Memory B cell (primary cell): ENCODE measurements around the gene GPRC5D.

Experiments used
- ATAC-seq: fragments of 150-1000 bp; cut with Tn5 transposase; 2 replicates; pipeline ENCODE4 v1.10.0; 2021; ENCODE audit warnings: low read depth, mild to moderate bottlenecking, moderate library complexity
- DNase-seq, 2 donors: peaks; one replicate each; pipeline ENCODE4 v3.0.0; 2022; ENCODE audit warnings: low spot score in 2 of 2
- H3K27ac Mint-ChIP-seq: one replicate; pipeline ENCODE4 v1.8.0; 2022; ENCODE audit warnings: mild to moderate bottlenecking, moderate library complexity, mixed read lengths
- H3K27me3 Mint-ChIP-seq: one replicate; pipeline ENCODE4 v1.8.0; 2022; ENCODE audit warnings: mixed read lengths
- H3K36me3 Mint-ChIP-seq: one replicate; pipeline ENCODE4 v1.8.0; 2022; ENCODE audit warnings: mild to moderate bottlenecking, mixed read lengths
- H3K4me1 Mint-ChIP-seq: one replicate; pipeline ENCODE4 v1.8.0; 2022; ENCODE audit warnings: mixed read lengths
- H3K4me3 Mint-ChIP-seq: one replicate; pipeline ENCODE4 v1.8.0; 2022; ENCODE audit warnings: mild to moderate bottlenecking, moderate library complexity, mixed read lengths
- H3K9me3 Mint-ChIP-seq: one replicate; pipeline ENCODE4 v1.8.0; 2022; ENCODE audit warnings: mixed read lengths

Gene GPRC5D

GRCh38 chr12:12938541-12938940 is 13.4 kb downstream of the GPRC5D start:
- H3K27ac Mint-ChIP-seq, result no peak overlapping the region
- H3K4me1 Mint-ChIP-seq, result no peaks in the 10 kb centered on the region

GRCh38 chr12:12936983-12937491 is 14.9 kb downstream of the GPRC5D start:
- ATAC-seq, result no peak
- H3K27ac Mint-ChIP-seq, result no peak overlapping the region
- no peak overlapping the region for H3K4me3 Mint-ChIP-seq
- no peaks in the 10 kb centered on the region for H3K9me3 Mint-ChIP-seq
- H3K4me1 Mint-ChIP-seq, result no peaks in the 10 kb centered on the region
- no peaks in the 10 kb centered on the region for H3K27me3 Mint-ChIP-seq
- no peak for DNase-seq
- no peaks in the 10 kb centered on the region for H3K36me3 Mint-ChIP-seq

More at GRCh38 chr12:12938541-12938940, 13.4 kb downstream of the GPRC5D start:
- no peaks in the 10 kb centered on the region for H3K36me3 Mint-ChIP-seq
- ATAC-seq, result no peak
- H3K4me3 Mint-ChIP-seq, result no peak overlapping the region
- no peaks in the 10 kb centered on the region for H3K27me3 Mint-ChIP-seq
- no peaks in the 10 kb centered on the region for H3K9me3 Mint-ChIP-seq
- no peak for DNase-seq

DNA sequence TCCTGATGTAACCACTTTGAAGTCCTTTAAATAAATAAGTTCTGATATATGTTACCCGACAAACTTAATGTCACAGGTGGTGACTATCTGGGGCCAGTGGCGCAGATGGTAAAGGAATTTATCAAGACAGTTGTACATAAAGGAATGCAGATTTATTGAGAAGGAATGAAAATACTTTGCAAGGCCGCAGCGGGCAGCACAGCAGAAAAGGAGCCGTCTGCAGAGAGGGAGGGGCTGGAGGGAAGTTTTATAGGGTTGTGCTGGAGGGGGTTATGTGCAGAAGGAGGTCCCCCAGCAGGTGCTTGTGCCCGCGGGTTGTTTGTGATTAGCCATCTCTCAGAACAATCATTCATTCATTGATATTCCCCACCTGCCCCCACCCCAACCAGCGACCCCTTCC is 17.4 kb downstream of the GPRC5D start:
- no peaks in the 10 kb centered on the region for H3K4me1 Mint-ChIP-seq
- DNase-seq (no peak), ATAC-seq (no peak)
- H3K4me3 Mint-ChIP-seq, result no peak overlapping the region
- no peaks in the 10 kb centered on the region for H3K9me3 Mint-ChIP-seq
- H3K27me3 Mint-ChIP-seq, result no peaks in the 10 kb centered on the region
- H3K36me3 Mint-ChIP-seq, result no peaks in the 10 kb centered on the region
- H3K27ac Mint-ChIP-seq, result no peak overlapping the region

DNA sequence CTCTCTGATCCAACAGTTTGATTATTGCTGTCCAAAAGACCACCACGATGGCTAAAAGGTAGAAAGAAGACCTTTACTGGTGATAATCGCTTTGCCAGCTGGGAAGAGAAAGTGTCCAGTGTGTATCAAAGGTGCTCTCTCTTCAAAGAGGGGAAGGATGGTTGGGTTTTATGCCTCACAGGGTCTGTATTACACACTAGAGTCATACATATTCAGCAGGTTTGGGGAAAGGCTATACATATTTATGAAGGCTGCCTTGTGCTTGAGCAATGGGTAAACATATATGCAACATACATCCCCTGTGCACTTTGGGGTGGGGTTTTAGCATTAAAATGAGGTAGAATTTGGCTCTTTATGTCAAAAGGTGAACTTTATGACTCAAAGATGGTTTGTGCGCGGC is 18.2 kb downstream of the GPRC5D start:
- Mint-ChIP-seq H3K9me3 (no peaks in the 10 kb centered on the region), H3K4me3 (no peak overlapping the region), H3K27ac (no peak overlapping the region), H3K4me1 (no peaks in the 10 kb centered on the region), H3K27me3 (no peaks in the 10 kb centered on the region), H3K36me3 (no peaks in the 10 kb centered on the region)
- no peak for DNase-seq
- no peak for ATAC-seq

- Mint-ChIP-seq H3K4me1 (no peaks in the 10 kb centered on the region), H3K27ac (no peak overlapping the region), H3K27me3 (peaks cover 5% of the 10 kb centered on the region), H3K9me3 (no peaks in the 10 kb centered on the region), H3K36me3 (no peaks in the 10 kb centered on the region), H3K4me3 (no peak overlapping the region)
- DNase-seq, result no peak
- ATAC-seq, result no peak
Observed at GRCh38 chr12:12930633-12931219, 21.2 kb downstream of the GPRC5D start.

GRCh38 chr12:12929696-12930095 is 22.3 kb downstream of the GPRC5D start:
- Mint-ChIP-seq H3K9me3 (no peaks in the 10 kb centered on the region), H3K4me1 (no peaks in the 10 kb centered on the region), H3K27me3 (peaks cover 5% of the 10 kb centered on the region), H3K36me3 (no peaks in the 10 kb centered on the region), H3K27ac (no peak overlapping the region), H3K4me3 (no peak overlapping the region)
- ATAC-seq (no peak), DNase-seq (no peak)

DNA sequence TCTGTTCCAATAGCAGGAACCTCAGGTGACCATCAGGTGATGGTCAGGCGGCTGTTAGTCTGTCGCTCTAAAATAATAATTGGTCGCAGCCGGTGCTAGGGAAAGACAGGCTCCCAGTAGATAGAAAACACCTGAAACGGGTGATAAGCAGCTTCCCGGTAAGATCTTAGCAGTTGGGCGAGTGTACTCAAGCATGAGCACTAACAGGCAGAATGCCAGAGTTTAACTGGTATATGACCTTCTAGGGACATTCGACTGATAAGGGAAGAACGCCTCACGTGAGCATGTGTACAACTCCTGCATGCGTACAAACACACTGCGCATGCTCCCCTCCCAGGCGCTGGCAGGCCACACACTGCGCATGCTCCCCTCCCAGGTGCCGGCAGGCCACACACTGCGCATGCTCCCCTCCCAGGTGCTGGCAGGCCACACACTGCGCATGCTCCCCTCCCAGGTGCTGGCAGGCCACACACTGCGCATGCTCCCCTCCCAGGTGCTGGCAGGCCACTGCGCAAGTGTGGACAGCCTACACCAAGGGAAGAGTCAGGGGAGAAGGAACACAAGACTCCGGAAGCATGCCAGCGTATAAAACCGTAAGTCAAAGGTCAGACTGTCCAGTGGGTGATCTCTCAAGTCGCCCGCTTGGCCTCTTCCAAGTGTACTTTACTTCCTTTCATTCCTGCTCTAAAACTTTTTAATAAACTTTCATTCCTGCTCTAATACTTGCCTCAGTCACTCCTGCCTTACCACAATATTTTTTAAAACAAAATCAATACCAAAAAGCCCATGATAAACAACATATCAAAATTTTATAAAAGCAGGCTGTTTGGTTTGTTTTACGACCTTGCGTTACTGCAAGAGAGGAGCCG is 24.5 kb downstream of the GPRC5D start:
- Mint-ChIP-seq H3K27me3 (peaks cover 5% of the 10 kb centered on the region), H3K9me3 (peaks cover 4% of the 10 kb centered on the region), H3K36me3 (no peaks in the 10 kb centered on the region), H3K27ac (no peak overlapping the region), H3K4me1 (no peaks in the 10 kb centered on the region), H3K4me3 (peak overlapping the region; percentile 32)
- ATAC-seq (peak; percentile 19), DNase-seq (peak; percentile 13 to 27)

DNA sequence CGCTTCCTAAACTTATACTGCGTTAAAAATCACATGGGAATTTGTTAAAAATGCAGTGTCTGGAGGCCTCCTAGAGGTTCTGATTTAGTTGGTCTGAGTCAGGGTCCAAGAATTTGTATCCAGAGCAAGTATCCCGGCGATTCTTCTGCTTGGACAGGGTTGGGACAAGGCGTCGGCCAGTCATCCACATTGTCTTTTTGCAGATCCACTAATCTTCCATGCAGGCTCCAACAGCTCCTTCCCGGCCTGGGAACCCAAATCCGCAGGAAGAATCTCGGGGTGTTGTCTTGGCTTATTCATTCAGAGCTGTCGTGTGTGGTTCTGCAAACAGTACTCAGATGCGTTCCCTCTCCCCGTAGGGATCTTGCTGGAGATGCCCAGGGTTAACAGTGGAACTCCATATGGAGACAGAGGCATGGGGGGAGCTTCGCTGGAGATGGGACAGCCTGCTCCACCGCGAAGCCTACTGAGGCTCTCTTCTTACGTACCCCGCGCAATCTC is 25.3 kb downstream of the GPRC5D start:
- H3K9me3 Mint-ChIP-seq, result peaks cover 4% of the 10 kb centered on the region
- H3K27ac Mint-ChIP-seq, result no peak overlapping the region
- H3K36me3 Mint-ChIP-seq, result no peaks in the 10 kb centered on the region
- DNase-seq (no peak), ATAC-seq (no peak)
- peaks cover 5% of the 10 kb centered on the region for H3K27me3 Mint-ChIP-seq
- no peaks in the 10 kb centered on the region for H3K4me1 Mint-ChIP-seq
- H3K4me3 Mint-ChIP-seq, result no peak overlapping the region

- Mint-ChIP-seq H3K27ac (no peak overlapping the region), H3K4me3 (no peak overlapping the region), H3K27me3 (peaks cover 5% of the 10 kb centered on the region), H3K36me3 (no peaks in the 10 kb centered on the region), H3K4me1 (no peaks in the 10 kb centered on the region), H3K9me3 (peaks cover 4% of the 10 kb centered on the region)
- ATAC-seq (no peak), DNase-seq (no peak)
Observed at GRCh38 chr12:12925388-12925787, 26.6 kb downstream of the GPRC5D start.

- Mint-ChIP-seq H3K9me3 (peaks cover 4% of the 10 kb centered on the region), H3K27me3 (peaks cover 6% of the 10 kb centered on the region), H3K4me1 (no peaks in the 10 kb centered on the region), H3K4me3 (no peak overlapping the region), H3K36me3 (no peaks in the 10 kb centered on the region), H3K27ac (no peak overlapping the region)
- DNase-seq (no peak), ATAC-seq (no peak)
Observed at GRCh38 chr12:12924169-12924568, 27.8 kb downstream of the GPRC5D start.

DNA sequence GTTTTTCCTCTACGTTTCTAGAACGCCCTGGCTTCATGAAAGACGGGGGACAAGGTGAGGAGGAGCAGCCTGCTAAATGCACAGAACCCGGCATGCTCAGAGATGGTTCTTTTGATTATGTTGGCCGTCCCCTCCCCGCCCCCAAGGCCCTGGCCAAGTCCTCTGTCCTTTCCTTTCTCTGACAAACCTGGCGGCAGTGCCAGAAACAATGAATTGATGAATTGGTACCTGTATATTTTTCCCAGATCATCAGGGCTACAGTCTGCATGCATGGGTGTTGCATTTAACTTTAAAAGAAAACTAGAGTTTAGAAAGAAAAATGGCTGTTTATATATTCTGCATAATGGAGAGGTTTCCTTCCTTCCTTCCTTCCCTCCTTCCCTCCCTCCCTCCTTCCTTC is 29.0 kb downstream of the GPRC5D start:
- ATAC-seq (no peak), DNase-seq (no peak)
- H3K27ac Mint-ChIP-seq, result no peak overlapping the region
- H3K9me3 Mint-ChIP-seq, result peaks cover 4% of the 10 kb centered on the region
- no peaks in the 10 kb centered on the region for H3K4me1 Mint-ChIP-seq
- no peak overlapping the region for H3K4me3 Mint-ChIP-seq
- H3K36me3 Mint-ChIP-seq, result no peaks in the 10 kb centered on the region
- peaks cover 8% of the 10 kb centered on the region for H3K27me3 Mint-ChIP-seq

GRCh38 chr12:12922191-12922616 is 29.8 kb downstream of the GPRC5D start:
- no peak for ATAC-seq
- no peak for DNase-seq
- Mint-ChIP-seq H3K27me3 (peaks cover 10% of the 10 kb centered on the region), H3K4me3 (no peak overlapping the region), H3K9me3 (peaks cover 4% of the 10 kb centered on the region), H3K27ac (no peak overlapping the region), H3K36me3 (no peaks in the 10 kb centered on the region), H3K4me1 (no peaks in the 10 kb centered on the region)

- Mint-ChIP-seq H3K27me3 (peaks cover 15% of the 10 kb centered on the region), H3K36me3 (no peaks in the 10 kb centered on the region), H3K4me1 (peaks cover 7% of the 10 kb centered on the region), H3K27ac (no peak overlapping the region), H3K4me3 (no peak overlapping the region), H3K9me3 (peaks cover 4% of the 10 kb centered on the region)
- ATAC-seq, result no peak
- no peak for DNase-seq
Observed at GRCh38 chr12:12919666-12920435, 32.1 kb downstream of the GPRC5D start.
